Uterus (tissue), 4 donors: ENCODE data around the gene DPH7. TPM values are rescaled to one million over a fixed set of nuclear protein-coding genes. Genes with fewer than 3 reads are reported as not detected.

Source experiments
- DNase-seq, 2 donors: peaks; one replicate each; pipeline ENCODE4 v3.0.0-alpha.2; 2019 to 2020
- H3K27ac ChIP-seq, 2 donors: fragments of 200-600 bp; sonication (generic); 1 replicate in 1 of 2; 2 replicates in 1 of 2; pipeline ENCODE4 v1.5.1; 2016 to 2018
- H3K27me3 ChIP-seq, 2 donors: fragments of 200-600 bp; sonication (generic); one replicate each; pipeline ENCODE4 v1.5.1; 2018 to 2019; ENCODE audit warnings: control low read depth in 1 of 2
- H3K36me3 ChIP-seq, 2 donors: fragments of 200-600 bp; sonication (generic); one replicate each; pipeline ENCODE4 v1.5.1; 2019; ENCODE audit warnings: control low read depth in 1 of 2
- H3K4me1 ChIP-seq, 2 donors: fragments of 200-600 bp; sonication (generic); one replicate each; pipeline ENCODE4 v1.5.1; 2018 to 2019; ENCODE audit warnings: control low read depth in 1 of 2
- H3K4me3 ChIP-seq, 2 donors: fragments of 200-600 bp; sonication (generic); 1 replicate in 1 of 2; 2 replicates in 1 of 2; pipeline ENCODE4 v1.5.1; 2018 to 2019; ENCODE audit warnings: mild to moderate bottlenecking in 1 of 2
- H3K9me3 ChIP-seq, 2 donors: fragments of 200-600 bp; sonication (generic); one replicate each; pipeline ENCODE4 v1.5.1; 2019; ENCODE audit warnings: control low read depth in 1 of 2
- POLR2A ChIP-seq, 2 donors: fragments of 450-650 bp; IDR thresholded peaks; one replicate each; pipeline ENCODE4 v1.6.1; 2016; ENCODE audit warnings: antibody characterized with exemption in 2 of 2, mild to moderate bottlenecking in 1 of 2, moderate library complexity in 1 of 2
- intact Hi-C: fragments of 100-400 bp; cut with DNase I; formaldehyde crosslinking; loops from one replicate; pipeline ENCODE4 v1.15.1; 2023; ENCODE audit warnings: low total_unique reads
- total RNA-seq, 4 donors: library from RNA; depleted of rRNA in 3 of 4; stranded (reverse); fragments of >200 nt in 3 of 4; gene quantifications; one replicate each; pipeline versions ENCODE4 v1.1.0 to v1.2.4, GENCODE V29; 2014 to 2023
- TF ChIP-seq, protein P1 (sequence below), 4 experiments: fragments of 200-600 bp in 2 of 4; fragments of 450-650 bp in 2 of 4; sonication (generic) in 2 of 4; IDR thresholded peaks; one replicate each; pipeline ENCODE4 v1.5.1; 2016 to 2019; ENCODE audit warnings: antibody characterized with exemption in 4 of 4, mild to moderate bottlenecking in 2 of 4, moderate library complexity in 1 of 4
- donor health status: DM: yes; HTN: yes; CAD: no.

Gene DPH7
- total RNA-seq, 4 donors from 2014 or later = 31.3 to 42.4 (median 38.4) TPM

DNA sequence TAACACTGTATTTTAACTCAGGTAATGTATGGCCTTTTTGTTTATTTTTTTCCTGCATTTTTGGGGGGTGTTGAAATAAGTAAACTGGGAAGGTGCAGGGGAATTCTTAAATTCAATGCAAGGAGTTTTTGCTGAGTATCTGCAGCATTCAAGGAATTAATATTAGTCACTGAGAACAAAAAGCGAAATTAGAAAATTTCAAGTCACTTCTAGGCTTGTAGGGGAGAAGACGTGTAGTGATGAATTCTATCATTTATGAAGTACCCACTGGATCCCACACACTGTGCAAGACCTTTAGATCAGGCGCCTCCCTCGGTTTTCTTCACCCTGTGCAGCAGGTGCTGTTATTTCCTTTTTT lies 41.3 kb upstream of the DPH7 start:
- Histone ChIP-seq H3K36me3 (no peaks in the 10 kb centered on the region), H3K4me1 (peaks cover 4 to 16% of the 10 kb centered on the region in 2 donors), H3K4me3 (peak overlapping the region; percentile 57 to 73), H3K27me3 (no peaks in the 10 kb centered on the region), H3K9me3 (no peaks in the 10 kb centered on the region), H3K27ac (peak overlapping the region in 1 of 2 donors; percentile 74)
- intact Hi-C loops = no loop called here
- no peak for TF ChIP-seq POLR2A (IDR thresholded peaks at IDR 0.05)
- TF ChIP-seq, protein P1, sequence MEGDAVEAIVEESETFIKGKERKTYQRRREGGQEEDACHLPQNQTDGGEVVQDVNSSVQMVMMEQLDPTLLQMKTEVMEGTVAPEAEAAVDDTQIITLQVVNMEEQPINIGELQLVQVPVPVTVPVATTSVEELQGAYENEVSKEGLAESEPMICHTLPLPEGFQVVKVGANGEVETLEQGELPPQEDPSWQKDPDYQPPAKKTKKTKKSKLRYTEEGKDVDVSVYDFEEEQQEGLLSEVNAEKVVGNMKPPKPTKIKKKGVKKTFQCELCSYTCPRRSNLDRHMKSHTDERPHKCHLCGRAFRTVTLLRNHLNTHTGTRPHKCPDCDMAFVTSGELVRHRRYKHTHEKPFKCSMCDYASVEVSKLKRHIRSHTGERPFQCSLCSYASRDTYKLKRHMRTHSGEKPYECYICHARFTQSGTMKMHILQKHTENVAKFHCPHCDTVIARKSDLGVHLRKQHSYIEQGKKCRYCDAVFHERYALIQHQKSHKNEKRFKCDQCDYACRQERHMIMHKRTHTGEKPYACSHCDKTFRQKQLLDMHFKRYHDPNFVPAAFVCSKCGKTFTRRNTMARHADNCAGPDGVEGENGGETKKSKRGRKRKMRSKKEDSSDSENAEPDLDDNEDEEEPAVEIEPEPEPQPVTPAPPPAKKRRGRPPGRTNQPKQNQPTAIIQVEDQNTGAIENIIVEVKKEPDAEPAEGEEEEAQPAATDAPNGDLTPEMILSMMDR (IDR thresholded peaks at IDR 0.05) = no peak
- no peak for DNase-seq

- no peak for DNase-seq
- peak overlapping the region; percentile 57 to 73 for H3K4me3 ChIP-seq
- H3K36me3 ChIP-seq = no peaks in the 10 kb centered on the region
- peaks cover 4 to 16% of the 10 kb centered on the region in 2 donors for H3K4me1 ChIP-seq
- intact Hi-C loops = no loop called here
- H3K27me3 ChIP-seq = no peaks in the 10 kb centered on the region
- peak overlapping the region; percentile 74 to 83 for H3K27ac ChIP-seq
- no peaks in the 10 kb centered on the region for H3K9me3 ChIP-seq
- no peak for TF ChIP-seq POLR2A (IDR thresholded peaks at IDR 0.05)
- TF ChIP-seq, protein P1 (IDR thresholded peaks at IDR 0.05) = no peak
These were observed 40.7 kb upstream of the DPH7 start for GRCh38 chr9:137619240-137620047.

DNA sequence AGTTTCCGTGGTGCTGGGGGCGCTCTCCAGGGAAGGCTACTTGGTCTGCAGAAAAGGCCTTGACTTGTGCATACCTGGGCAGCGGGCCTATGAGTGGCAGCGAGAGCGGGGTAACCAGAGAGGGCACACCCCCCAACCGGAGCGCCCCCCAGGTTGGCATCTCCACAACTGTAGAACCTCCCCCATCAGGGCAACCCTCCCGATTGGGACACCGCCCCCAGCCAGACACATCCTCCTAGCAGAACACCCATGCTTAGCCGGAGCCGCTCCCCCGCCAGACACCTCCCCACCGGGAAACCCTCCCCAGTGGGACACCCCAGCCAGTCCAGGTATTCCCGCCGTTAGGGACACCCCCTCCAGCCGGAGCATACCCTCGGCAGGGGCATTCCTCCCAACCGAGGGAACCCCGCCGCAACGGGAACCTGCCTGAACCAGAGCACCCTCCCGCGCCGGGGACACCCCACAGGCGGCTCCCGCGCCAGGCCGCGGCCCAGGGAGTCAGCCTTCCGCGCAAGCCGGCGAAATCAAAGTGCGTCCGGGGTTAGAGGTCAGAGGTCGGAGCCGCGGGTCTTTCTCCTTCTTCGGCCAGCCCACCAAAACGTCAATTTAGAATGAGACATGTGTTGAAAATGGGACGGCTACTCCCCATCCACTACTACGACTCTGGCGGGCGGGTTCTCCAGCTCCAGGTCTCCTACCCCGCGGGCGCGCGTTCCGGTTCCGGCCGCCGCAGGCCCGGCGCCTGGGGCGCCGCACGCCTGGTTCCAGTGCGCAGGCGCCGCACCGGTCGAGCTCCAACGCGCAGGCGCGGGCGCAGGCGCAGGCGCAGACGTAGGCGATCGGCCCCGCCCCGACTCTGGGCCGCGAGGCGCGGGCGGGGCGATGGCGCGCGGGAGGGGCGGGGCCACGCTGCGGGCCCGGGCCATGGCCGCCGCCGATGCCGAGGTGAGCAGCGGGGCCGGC lies 39.7 kb upstream of the DPH7 start, which contains the start of gene EHMT1:
Gene EHMT1, plus strand, starts transcription at position 901 of the 963 bp plus-strand sequence. Its CDS starts 24 bp downstream, at position 925.
- no peaks in the 10 kb centered on the region for H3K36me3 ChIP-seq
- peak; percentile 42 to 61 for TF ChIP-seq POLR2A (IDR thresholded peaks at IDR 0.05)
- TF ChIP-seq, protein P1 (IDR thresholded peaks at IDR 0.05) = peak in 2 of 4 experiments; percentile 11 to 35
- H3K4me1 ChIP-seq = peaks cover 4 to 16% of the 10 kb centered on the region in 2 donors
- intact Hi-C loops = no loop called here
- peak; percentile 79 to 92 for DNase-seq
- no peaks in the 10 kb centered on the region for H3K27me3 ChIP-seq
- H3K9me3 ChIP-seq = no peaks in the 10 kb centered on the region
- H3K27ac ChIP-seq = peak within 1 kb of the TSS; percentile 74 to 91
- peak within 1 kb of the TSS; percentile 72 to 87 for H3K4me3 ChIP-seq

DNA sequence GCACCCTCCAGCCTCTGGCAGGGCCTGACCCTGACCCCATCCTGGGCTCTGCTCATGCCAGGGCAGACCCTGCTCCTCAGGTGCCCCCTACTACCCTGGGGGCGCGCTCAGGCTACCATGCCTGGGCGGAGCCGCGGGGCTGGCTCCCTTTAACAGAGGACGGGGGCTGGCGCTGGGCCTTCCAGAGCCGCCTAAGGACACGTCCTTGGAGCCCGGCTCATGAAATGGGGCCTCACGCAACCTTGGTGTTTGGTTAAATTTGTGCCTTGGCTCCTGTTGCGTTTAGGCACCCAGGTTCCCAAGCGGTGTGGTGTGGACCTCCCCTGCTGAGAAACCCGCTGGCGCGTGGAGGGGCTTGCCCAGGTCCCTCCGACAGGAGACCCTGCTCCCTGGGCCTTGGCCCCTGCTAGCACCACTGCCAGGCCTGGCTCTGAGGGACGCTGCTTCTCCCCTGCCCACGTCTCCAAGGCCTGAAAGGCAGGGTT lies 36.7 kb upstream of the DPH7 start:
- Histone ChIP-seq H3K27me3 (no peaks in the 10 kb centered on the region), H3K36me3 (no peaks in the 10 kb centered on the region), H3K9me3 (no peaks in the 10 kb centered on the region), H3K4me3 (no peak overlapping the region), H3K27ac (no peak overlapping the region), H3K4me1 (peaks cover 1 to 11% of the 10 kb centered on the region in 2 donors)
- TF ChIP-seq, protein P1 (IDR thresholded peaks at IDR 0.05) = no peak
- no peak for TF ChIP-seq POLR2A (IDR thresholded peaks at IDR 0.05)
- intact Hi-C loops = no loop called here
- DNase-seq = no peak
